Measurements from ENCODE around the gene FCAMR. TPM values are rescaled to one million over a fixed set of nuclear protein-coding genes. Genes with fewer than 3 reads are reported as not detected.

Gene FCAMR
- total RNA-seq, 4 donors from 2014 or later, result not detected

DNA sequence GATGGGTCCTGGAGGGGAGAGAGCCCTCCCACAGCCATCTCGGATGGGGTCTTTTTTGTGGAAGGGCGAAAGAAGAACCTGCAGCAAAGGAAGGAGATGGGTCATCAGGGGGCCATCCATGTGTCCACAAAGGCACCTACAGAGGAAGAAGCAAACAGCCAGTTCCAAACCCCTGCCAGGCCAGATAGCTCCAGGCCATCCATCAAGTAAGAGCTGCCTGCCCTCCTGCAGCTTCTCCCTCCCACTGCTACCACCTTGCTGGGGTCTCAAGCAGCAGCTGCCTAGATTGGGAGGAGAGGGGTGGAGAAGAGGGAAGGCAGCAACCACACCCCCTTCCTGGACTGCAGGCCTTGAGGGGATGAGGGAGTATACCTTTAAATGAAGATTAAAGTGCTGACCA is 4.5 kb downstream of the FCAMR start:
- no peak for DNase-seq
- Histone ChIP-seq H3K4me3 (no peak overlapping the region), H3K36me3 (no peaks in the 10 kb centered on the region), H3K9me3 (no peaks in the 10 kb centered on the region), H3K27ac (no peak overlapping the region), H3K27me3 (no peaks in the 10 kb centered on the region), H3K4me1 (no peaks in the 10 kb centered on the region)
- no peak for ATAC-seq
- intact Hi-C loops (cut with DNase I; ENCODE audit: low total_unique reads) (no loop called here), in situ Hi-C loops (cut with MboI; ENCODE audit: low sequenced_read_pairs in 4 of 4) (no loop called here)
- TF ChIP-seq POLR2A (IDR thresholded peaks at IDR 0.05), result no peak
- TF ChIP-seq CTCF (IDR thresholded peaks at IDR 0.05 in 4 of 5, conservative IDR thresholded peaks at IDR 0.05 in 1 of 5), result no peak

GRCh38 chr1:206963740-206964139 is 6.5 kb downstream of the FCAMR start:
- Histone ChIP-seq H3K4me3 (no peak overlapping the region), H3K27me3 (no peaks in the 10 kb centered on the region), H3K9me3 (no peaks in the 10 kb centered on the region), H3K4me1 (no peaks in the 10 kb centered on the region), H3K36me3 (no peaks in the 10 kb centered on the region), H3K27ac (no peak overlapping the region)
- ATAC-seq (no peak), DNase-seq (no peak)
- in situ Hi-C loops (cut with MboI; ENCODE audit: low sequenced_read_pairs in 4 of 4), result no loop called here
- TF ChIP-seq CTCF (IDR thresholded peaks at IDR 0.05 in 4 of 5, conservative IDR thresholded peaks at IDR 0.05 in 1 of 5) (no peak), POLR2A (IDR thresholded peaks at IDR 0.05) (no peak)
- intact Hi-C loops (cut with DNase I; ENCODE audit: low total_unique reads), result no loop called here

DNA sequence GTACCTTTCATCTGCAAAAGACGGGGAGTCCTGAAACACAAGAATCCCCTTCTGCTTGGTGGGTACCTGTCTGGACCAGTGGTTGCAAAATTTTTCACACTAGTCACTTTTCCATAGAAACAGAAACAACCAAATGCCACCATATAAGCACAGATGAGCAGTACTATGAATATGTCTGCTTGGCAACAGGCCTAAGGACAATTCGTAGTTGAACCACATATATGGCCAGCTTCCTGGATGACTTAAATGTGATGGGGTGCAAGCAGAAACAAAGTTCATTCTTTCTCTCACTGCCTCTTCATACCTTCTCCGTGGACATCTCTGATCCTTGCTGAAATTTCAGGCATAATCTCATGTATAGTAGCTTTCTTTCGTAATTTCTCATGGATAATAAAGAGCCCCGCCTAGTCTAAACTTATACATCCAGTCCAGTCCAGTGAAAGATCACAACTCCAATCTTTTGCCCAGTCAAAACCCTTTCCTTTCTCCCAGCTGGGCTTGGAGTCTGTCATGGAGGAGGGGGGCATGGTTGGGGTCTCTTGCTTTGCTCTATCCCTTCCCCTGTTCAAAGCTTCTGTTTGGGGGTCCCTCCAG is 7.0 kb downstream of the FCAMR start:
- ATAC-seq, result no peak
- TF ChIP-seq CTCF (IDR thresholded peaks at IDR 0.05 in 4 of 5, conservative IDR thresholded peaks at IDR 0.05 in 1 of 5), result no peak
- in situ Hi-C loops (cut with MboI; ENCODE audit: low sequenced_read_pairs in 4 of 4), result no loop called here
- intact Hi-C loops (cut with DNase I; ENCODE audit: low total_unique reads), result no loop called here
- Histone ChIP-seq H3K27me3 (no peaks in the 10 kb centered on the region), H3K27ac (no peak overlapping the region), H3K4me1 (no peaks in the 10 kb centered on the region), H3K4me3 (no peak overlapping the region), H3K36me3 (no peaks in the 10 kb centered on the region), H3K9me3 (no peaks in the 10 kb centered on the region)
- DNase-seq, result no peak

- ATAC-seq, result no peak
- no peaks in the 10 kb centered on the region for H3K9me3 ChIP-seq
- no peak for DNase-seq
- no peak overlapping the region for H3K27ac ChIP-seq
- no peak overlapping the region for H3K4me3 ChIP-seq
- intact Hi-C loops (cut with DNase I; ENCODE audit: low total_unique reads) (no loop called here), in situ Hi-C loops (cut with MboI; ENCODE audit: low sequenced_read_pairs in 4 of 4) (no loop called here)
- H3K27me3 ChIP-seq, result no peaks in the 10 kb centered on the region
- TF ChIP-seq CTCF (IDR thresholded peaks at IDR 0.05 in 4 of 5, conservative IDR thresholded peaks at IDR 0.05 in 1 of 5) (no peak), POLR2A (IDR thresholded peaks at IDR 0.05) (no peak)
- no peaks in the 10 kb centered on the region for H3K36me3 ChIP-seq
- H3K4me1 ChIP-seq, result no peaks in the 10 kb centered on the region
These were observed 8.0 kb downstream of the FCAMR start for GRCh38 chr1:206962272-206962671.

GRCh38 chr1:206961668-206962067 is 8.6 kb downstream of the FCAMR start:
- intact Hi-C loops (cut with DNase I; ENCODE audit: low total_unique reads) (no loop called here), in situ Hi-C loops (cut with MboI; ENCODE audit: low sequenced_read_pairs in 4 of 4) (no loop called here)
- Histone ChIP-seq H3K4me3 (no peak overlapping the region), H3K36me3 (no peaks in the 10 kb centered on the region), H3K27ac (no peak overlapping the region), H3K4me1 (no peaks in the 10 kb centered on the region), H3K27me3 (no peaks in the 10 kb centered on the region), H3K9me3 (no peaks in the 10 kb centered on the region)
- DNase-seq (no peak), ATAC-seq (no peak)
- TF ChIP-seq POLR2A (IDR thresholded peaks at IDR 0.05), result no peak

All from gastrocnemius medialis (tissue), 4 donors.